ENCODE results near the gene ISYNA1.

The ISYNA1 gene

DNA sequence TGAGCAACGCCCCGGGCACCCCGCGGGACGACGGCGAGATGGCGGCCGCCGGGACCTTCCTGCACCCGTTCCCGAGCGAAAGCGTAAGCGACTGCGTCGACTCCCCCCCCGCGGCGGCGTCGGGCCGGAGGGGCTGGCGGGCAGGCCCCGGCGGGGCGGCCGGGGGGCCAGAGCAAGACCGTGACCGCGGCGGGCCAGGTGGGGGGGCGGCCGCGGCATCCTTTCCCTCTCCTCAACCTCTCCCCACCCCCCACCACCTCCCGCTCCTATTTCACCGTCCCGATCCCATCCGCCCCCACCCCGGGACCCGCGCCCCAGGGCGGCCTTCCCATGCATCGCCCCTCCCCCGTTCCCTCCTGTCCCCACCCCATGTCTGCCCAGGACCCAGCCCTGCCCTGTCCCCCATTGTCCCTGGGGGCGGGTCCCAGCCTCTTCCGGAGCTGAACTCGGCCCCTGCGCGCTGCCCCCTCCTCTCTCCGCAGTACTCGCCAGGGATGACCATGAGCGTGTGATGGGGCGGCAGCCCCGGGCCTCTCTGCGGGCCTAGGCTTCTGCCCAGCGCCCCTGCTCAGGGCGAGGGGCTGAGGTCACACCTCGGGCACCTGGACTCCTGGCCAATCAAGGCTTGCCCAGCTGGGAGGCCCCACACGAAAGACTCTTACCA, 4.1 kb downstream of the ISYNA1 start:
- ATAC-seq (no peak), DNase-seq (no peak)
- Mint-ChIP-seq H3K4me1 (peaks cover 31% of the 10 kb centered on the region), H3K36me3 (ENCODE audit: low read depth) (peaks cover 3% of the 10 kb centered on the region), H3K9me3 (no peaks in the 10 kb centered on the region), H3K27ac (no peak overlapping the region), H3K4me3 (peak overlapping the region; percentile 24), H3K27me3 (no peaks in the 10 kb centered on the region)

DNA sequence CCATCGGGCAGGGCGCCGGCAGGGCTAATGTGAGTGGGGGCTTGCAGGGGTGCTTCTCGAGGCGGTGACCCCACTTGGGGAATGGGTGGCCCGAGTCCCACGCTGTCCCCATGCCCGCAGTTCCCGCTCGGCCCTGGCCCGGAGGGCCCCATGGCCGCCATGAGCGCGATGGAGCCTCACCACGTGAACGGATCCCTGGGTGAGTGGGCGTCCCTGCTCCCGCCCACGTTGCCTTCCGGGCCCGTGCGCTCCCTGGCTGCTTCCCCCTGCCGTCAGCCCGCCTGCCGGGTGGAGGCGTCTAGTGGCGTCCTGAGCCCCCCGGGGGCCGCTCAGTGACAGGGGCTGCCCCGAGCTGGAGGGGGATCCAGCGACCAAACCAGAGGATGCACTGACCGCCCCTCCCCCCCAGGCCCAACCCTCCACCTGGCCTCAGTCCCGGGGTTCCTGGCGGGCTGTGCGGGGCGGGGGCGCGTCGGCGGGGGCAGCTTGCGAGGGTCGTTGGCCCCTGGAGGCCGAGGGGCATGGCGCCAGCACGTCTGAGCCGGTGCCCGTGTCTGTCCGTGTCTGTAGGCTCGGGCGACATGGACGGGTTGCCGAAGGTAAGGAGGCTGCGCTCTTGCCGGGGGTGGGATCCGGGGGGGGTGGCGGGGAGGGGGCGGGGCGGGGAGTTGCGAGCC, 4.8 kb downstream of the ISYNA1 start:
- no peaks in the 10 kb centered on the region for H3K9me3 Mint-ChIP-seq
- no peak for DNase-seq
- H3K4me1 Mint-ChIP-seq: peaks cover 31% of the 10 kb centered on the region
- H3K4me3 Mint-ChIP-seq: peak overlapping the region; percentile 49
- H3K36me3 Mint-ChIP-seq (ENCODE audit: low read depth): peaks cover 3% of the 10 kb centered on the region
- no peak for ATAC-seq
- H3K27ac Mint-ChIP-seq: peak overlapping the region; percentile 52
- no peaks in the 10 kb centered on the region for H3K27me3 Mint-ChIP-seq

DNA sequence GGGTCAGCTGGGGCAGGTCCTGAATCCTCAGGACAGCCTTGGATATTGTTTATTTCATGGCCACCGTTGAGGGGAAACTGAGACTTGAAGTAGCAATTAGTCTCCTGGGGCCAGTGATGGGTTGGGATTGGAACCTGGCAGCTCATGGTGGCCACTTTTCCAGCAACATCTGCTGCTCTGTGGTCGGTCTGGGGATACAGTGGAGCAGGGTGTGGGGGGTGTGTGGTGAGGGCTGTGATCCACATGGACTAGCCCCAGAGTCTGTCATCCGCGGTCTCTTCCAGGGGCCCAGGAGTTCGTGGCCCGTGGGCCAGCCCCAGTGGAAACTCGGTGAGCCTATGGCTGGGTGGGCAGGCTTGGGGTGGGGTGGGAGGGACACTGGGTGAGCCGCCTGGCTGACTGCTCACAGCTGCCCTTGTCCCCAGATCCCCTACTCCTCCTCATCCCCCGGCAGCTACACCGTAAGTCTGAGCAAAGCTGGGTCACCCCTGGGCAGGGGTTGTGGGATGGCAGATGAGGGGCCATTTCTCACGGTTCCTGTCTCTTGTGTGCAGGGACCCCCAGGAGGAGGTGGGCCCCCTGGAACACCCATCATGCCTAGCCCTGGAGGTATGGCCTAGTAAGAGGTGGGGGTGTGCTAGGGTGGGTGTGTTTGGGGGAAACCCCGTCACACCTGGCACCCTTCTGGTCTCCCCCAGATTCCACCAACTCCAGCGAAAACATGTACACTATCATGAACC, 5.5 kb downstream of the ISYNA1 start:
- Mint-ChIP-seq H3K27ac (peak overlapping the region; percentile 52), H3K4me3 (peak overlapping the region; percentile 49), H3K9me3 (no peaks in the 10 kb centered on the region), H3K27me3 (no peaks in the 10 kb centered on the region), H3K4me1 (peaks cover 29% of the 10 kb centered on the region), H3K36me3 (ENCODE audit: low read depth) (peaks cover 3% of the 10 kb centered on the region)
- ATAC-seq (no peak), DNase-seq (no peak)

DNA sequence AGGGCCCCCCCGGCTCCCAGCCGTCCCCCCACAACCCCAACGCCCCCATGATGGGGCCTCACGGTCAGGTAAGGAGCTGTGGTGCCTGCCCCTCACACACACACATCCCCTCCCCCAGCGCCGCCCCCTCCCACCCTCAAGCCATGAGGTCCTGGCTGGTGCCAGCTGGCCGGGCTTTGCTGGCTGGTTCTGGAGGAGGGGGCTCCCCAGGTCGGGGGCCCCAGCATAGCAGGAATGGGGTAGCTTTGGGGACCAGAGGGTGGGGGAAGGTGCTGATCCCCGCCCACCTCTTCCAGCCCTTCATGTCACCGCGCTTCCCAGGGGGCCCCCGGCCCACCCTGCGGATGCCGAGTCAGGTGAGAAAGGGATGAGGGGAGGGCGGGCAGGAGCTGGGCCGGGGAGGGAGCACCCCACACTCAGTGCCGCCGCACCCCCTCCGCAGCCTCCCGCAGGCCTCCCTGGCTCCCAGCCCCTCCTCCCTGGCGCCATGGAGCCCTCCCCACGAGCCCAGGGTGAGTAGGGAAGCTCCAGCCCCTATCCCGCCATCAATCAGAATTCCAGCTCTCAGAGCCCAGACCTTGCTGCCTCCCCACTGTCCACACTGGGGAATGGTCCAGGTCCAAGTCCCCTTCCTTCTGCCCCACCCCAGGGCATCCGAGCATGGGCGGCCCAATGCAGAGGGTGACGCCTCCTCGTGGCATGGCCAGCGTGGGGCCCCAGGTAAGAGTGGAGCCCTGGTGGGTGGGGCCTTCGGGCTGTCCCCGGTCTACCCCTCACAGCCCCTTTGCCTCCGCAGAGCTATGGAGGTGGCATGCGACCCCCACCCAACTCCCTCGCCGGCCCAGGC, 6.4 kb downstream of the ISYNA1 start:
- ATAC-seq (no peak), DNase-seq (no peak)
- H3K36me3 Mint-ChIP-seq (ENCODE audit: low read depth): peaks cover 3% of the 10 kb centered on the region
- H3K27ac Mint-ChIP-seq: peak overlapping the region; percentile 46
- H3K27me3 Mint-ChIP-seq: no peaks in the 10 kb centered on the region
- no peaks in the 10 kb centered on the region for H3K9me3 Mint-ChIP-seq
- no peak overlapping the region for H3K4me3 Mint-ChIP-seq
- H3K4me1 Mint-ChIP-seq: peaks cover 27% of the 10 kb centered on the region

DNA sequence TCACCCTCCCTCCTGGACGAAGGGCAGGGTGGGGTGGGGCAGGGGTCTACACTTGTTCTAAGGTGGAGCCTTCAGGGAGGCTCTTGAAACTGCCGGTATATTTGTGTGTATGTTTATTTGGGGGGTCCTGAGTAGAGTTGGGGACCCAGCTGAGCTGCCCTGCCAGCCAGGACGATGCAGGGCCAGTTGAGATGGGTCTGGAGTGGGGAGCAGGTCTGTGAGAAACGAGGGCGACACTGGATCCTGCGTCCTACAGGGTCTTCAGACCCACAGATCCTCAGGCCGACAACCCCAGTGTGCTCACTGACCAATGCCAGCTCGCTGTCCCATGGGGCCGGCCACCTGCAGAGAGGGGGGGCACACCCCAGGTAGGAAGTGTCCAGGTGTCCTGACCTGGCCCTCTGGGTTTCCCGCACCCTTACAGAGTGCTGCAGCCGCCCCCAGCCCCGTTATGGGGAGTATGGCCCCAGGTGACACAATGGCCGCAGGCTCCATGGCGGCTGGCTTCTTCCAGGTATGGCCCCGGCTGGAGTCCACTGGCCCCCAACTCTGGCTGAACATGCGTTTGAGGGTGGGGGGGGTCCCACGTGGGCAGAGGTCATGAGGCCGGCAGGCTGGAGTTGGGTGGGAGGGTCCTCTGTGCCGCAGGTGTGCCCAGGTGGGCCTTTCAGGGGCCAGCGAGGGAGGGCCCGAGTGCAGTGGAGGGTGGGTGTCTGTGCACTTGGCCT, 7.4 kb downstream of the ISYNA1 start:
- Mint-ChIP-seq H3K36me3 (ENCODE audit: low read depth) (peaks cover 3% of the 10 kb centered on the region), H3K27me3 (no peaks in the 10 kb centered on the region), H3K27ac (no peak overlapping the region), H3K4me3 (peak overlapping the region; percentile 43), H3K9me3 (no peaks in the 10 kb centered on the region), H3K4me1 (peaks cover 24% of the 10 kb centered on the region)
- ATAC-seq (no peak), DNase-seq (no peak)

DNA sequence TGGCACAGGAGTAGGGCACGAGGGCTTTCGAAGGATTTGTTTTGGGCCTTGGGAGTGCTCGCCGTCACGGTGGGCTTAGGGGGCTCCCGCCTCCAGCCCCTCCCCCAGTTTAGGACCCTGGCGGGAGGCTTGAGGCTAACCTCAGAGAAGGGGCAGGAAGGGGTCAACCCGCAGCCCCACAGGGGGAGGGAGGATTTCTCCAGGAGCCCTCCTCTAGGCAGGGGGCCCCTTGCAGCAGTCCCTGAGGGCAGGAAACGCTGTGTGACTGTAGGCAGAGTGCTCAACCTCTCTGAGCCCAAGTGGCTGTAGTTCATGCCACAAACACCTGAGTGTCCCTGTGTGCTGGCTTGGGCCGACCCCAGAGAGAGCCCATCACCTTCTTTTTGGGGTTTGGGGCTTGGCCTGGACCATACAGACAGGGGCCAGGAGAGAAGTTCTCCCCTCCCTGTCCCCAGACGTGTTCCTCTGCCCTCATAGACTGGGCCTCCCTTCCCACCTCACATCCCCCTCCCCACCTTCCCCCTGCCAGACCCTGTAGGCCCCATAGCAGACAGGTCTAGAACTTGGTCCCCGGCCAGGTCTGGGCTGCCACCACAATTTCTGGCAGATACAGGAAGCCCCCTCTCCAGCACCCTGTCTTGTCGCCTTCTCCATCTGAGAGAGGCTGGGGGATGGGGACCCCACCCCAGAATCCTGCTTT, 8.1 kb downstream of the ISYNA1 start:
- DNase-seq: no peak
- Mint-ChIP-seq H3K9me3 (no peaks in the 10 kb centered on the region), H3K4me1 (peaks cover 24% of the 10 kb centered on the region), H3K36me3 (ENCODE audit: low read depth) (peaks cover 3% of the 10 kb centered on the region), H3K4me3 (peak overlapping the region; percentile 53), H3K27ac (no peak overlapping the region), H3K27me3 (no peaks in the 10 kb centered on the region)
- no peak for ATAC-seq

DNA sequence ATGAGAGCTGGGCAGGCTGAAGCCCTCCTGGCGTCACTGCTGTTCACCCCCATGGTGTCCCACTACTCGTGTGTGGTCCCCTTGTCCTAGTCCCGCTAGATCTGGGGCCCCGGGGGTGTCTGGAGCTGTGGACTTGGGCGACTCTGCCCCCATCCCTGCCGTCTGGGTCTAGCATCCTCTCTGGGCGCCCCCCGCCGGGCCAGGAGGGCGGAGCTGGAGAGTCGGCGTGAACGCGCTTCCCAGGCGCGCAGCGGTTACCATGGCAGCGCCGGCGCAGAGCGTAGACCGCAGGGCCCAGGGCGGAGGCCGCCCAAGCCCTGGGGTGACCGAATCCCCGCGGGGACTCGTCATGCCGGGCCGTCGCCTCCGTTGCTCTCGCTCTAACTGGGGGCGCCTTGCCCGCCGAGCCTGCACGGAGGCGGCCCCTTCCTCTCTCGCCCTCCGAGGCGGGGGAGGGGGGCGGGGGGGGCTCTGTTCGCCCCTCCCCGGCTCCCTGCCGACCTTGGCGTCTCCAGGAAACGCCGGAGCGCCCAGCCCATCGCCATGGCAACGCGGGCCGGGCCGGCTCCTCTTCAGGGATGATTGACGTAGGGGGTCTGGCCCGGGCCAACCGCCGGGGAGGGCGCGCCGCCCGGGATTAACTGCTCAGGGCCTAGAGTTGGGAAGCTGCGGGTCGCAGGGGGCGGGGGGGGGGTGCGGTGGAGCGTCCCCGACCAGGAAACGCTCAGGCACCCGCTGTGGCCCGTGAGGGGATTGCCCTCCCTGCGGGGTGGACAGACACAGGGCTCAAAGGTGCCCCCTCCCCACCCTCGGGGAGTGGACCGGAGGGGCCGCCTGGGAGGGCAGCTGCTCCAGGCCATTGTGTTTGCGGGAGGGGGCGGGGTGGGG, 8.9 kb downstream of the ISYNA1 start:
- peaks cover 23% of the 10 kb centered on the region for H3K4me1 Mint-ChIP-seq
- peaks cover 3% of the 10 kb centered on the region for H3K36me3 Mint-ChIP-seq (ENCODE audit: low read depth)
- DNase-seq: peak; percentile 85
- H3K9me3 Mint-ChIP-seq: no peaks in the 10 kb centered on the region
- H3K27ac Mint-ChIP-seq: no peak overlapping the region
- H3K4me3 Mint-ChIP-seq: no peak overlapping the region
- H3K27me3 Mint-ChIP-seq: no peaks in the 10 kb centered on the region
- peak; percentile 83 for ATAC-seq

DNA sequence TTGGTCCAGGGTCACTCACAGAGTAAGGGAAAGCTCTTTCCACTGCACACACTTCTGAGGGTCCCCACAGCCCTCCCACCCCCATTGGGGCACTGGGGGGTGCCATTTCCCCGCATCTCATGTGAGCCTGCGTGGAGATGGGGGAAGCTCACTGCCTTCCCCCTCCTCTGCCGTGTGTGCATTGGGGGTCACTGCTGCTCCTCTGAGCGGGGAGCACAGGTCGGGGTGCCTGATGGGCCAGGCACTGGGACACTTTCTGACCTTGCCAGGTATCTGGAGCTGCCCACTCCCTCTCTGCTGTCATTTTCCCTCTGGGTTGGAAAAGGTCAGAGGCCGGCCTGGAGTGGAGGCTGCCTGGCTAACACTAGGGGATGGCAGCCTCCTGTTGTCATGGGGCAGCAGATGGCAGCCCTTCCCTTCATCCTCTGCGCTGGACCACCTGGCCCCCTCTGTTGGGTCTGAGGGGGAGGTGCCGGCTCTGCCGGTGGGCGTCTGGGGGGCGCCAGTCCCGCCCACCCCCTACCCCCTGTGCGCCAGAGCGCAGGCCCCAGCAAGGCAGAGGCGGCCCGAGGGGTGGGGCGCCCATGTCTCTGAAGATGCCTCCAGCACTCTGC, 9.7 kb downstream of the ISYNA1 start:
- peaks cover 29% of the 10 kb centered on the region for H3K4me1 Mint-ChIP-seq
- H3K27me3 Mint-ChIP-seq: no peaks in the 10 kb centered on the region
- DNase-seq (no peak), ATAC-seq (no peak)
- H3K9me3 Mint-ChIP-seq: no peaks in the 10 kb centered on the region
- peaks cover 3% of the 10 kb centered on the region for H3K36me3 Mint-ChIP-seq (ENCODE audit: low read depth)
- H3K4me3 Mint-ChIP-seq: no peak overlapping the region
- no peak overlapping the region for H3K27ac Mint-ChIP-seq

DNA sequence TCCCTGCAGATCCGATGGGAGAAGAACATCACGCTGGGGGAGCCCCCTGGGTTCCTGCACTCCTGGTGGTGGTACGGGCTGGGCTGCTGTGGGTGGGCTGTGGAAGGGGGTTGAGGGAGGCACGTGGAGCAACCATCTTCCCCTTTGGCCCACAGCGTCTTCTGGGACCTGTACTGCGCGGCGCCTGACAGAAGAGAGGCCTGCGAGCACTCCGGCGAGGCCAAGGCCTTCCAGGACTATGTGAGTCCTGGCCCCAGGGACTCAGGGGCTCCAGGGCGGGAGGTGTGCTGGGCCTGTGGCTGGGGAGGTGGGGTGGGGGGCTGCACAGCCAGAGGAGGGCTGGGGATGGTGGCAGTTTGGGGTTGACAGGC, 10.2 kb downstream of the ISYNA1 start:
- ATAC-seq: no peak
- no peak for DNase-seq
- Mint-ChIP-seq H3K4me3 (no peak overlapping the region), H3K36me3 (ENCODE audit: low read depth) (peaks cover 3% of the 10 kb centered on the region), H3K27ac (no peak overlapping the region), H3K4me1 (peaks cover 33% of the 10 kb centered on the region), H3K9me3 (no peaks in the 10 kb centered on the region), H3K27me3 (no peaks in the 10 kb centered on the region)

DNA sequence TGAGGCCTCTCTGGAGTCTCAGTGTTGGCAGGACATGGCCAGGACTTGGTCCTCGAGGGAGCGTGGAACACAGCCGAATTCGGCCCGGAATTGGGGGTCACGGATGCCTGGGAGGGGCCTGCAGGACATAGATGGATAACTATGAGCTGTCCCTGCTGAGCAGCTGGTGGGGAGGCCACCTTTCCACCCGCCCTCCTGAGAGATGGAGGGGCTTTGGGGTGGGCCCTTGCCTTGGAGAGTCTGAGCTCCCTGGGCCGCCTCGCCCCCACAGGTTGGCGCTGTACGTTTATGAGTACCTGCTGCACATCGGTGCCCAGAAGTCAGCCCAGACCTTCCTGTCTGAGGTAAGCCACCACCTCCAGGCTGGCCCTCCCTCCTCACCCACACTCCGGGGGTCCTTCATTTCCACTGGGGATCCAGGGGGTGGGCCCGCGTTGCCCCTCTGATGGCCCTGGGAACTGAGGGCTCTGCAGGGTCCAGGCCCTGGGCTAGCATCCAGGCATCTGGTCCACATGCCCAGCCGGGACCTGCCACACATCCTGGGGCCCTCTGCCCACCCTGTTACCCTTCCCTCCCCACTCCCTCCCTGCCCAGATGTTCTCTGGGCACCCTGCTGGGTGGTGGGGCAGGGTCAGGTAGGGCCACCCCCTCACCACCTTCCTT, 10.7 kb downstream of the ISYNA1 start:
- H3K27me3 Mint-ChIP-seq: no peaks in the 10 kb centered on the region
- H3K27ac Mint-ChIP-seq: no peak overlapping the region
- DNase-seq: no peak
- H3K4me3 Mint-ChIP-seq: no peak overlapping the region
- H3K36me3 Mint-ChIP-seq (ENCODE audit: low read depth): peaks cover 3% of the 10 kb centered on the region
- no peaks in the 10 kb centered on the region for H3K9me3 Mint-ChIP-seq
- H3K4me1 Mint-ChIP-seq: peaks cover 35% of the 10 kb centered on the region
- no peak for ATAC-seq

DNA sequence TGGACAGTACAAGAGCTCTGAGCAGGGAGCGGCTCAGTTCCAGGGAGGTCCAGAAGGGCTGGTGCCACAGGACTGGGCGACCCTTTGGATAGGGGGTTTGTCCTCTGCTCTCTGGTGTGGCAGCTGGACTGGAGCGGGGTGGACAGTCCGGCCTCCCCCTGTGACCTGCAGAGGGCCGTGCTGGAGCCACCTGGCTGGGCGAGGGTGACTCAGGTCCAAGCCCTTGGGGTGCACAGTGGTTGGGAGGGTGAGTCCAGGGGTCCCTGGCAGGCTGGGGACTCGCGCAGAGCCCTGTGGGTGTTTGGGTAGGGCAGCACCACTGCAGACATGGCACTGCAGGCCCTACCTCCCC, 11.5 kb downstream of the ISYNA1 start:
- no peaks in the 10 kb centered on the region for H3K27me3 Mint-ChIP-seq
- H3K4me1 Mint-ChIP-seq: peaks cover 41% of the 10 kb centered on the region
- no peak overlapping the region for H3K4me3 Mint-ChIP-seq
- DNase-seq: no peak
- no peaks in the 10 kb centered on the region for H3K9me3 Mint-ChIP-seq
- H3K27ac Mint-ChIP-seq: no peak overlapping the region
- H3K36me3 Mint-ChIP-seq (ENCODE audit: low read depth): peaks cover 3% of the 10 kb centered on the region
- no peak for ATAC-seq

All from activated naive CD8-positive, alpha-beta T cell treated with anti-CD3 and anti-CD28 coated beads, Interleukin-2, amount 50 U/mL, for 24 hours (primary cell).